Stimulated activated CD4-positive, alpha-beta T cell treated with anti-CD3 and anti-CD28 coated beads, Interleukin-2, amount 100 ng/mL, for 4 hours (primary cell): ENCODE data around the gene OR2D3.
"Not testable (repeated sequence)": the region's sequence is repeated elsewhere in the genome, so short reads cannot be mapped to it uniquely, and the experiment has no call there.

Experiments used
- DNase-seq: peaks from one replicate; pipeline ENCODE4 v3.0.0-alpha.2; 2020; ENCODE audit warnings: low read depth

OR2D3 gene, protein sequence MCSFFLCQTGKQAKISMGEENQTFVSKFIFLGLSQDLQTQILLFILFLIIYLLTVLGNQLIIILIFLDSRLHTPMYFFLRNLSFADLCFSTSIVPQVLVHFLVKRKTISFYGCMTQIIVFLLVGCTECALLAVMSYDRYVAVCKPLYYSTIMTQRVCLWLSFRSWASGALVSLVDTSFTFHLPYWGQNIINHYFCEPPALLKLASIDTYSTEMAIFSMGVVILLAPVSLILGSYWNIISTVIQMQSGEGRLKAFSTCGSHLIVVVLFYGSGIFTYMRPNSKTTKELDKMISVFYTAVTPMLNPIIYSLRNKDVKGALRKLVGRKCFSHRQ

DNA sequence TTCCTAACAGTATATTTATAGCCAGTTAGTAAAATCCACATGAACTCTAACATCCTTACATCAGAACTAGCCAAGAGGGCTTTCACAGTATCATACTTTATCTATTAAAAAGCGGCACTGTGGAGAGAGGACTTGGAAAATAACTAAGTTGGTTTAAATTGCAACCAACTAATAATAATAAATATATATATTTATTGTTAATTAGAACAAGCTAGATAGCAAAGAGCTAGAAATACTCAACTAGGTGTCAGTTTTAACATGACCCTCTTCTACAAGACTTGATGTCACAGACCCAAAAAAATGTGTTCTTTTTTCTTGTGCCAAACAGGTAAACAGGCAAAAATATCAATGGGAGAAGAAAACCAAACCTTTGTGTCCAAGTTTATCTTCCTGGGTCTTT lies at the start of gene OR2D3:
OR2D3 (plus strand) TSS at position 301 of the 400 bp plus-strand sequence; CDS start at position 301, 0 bp downstream.
- DNase-seq = no peak

DNA sequence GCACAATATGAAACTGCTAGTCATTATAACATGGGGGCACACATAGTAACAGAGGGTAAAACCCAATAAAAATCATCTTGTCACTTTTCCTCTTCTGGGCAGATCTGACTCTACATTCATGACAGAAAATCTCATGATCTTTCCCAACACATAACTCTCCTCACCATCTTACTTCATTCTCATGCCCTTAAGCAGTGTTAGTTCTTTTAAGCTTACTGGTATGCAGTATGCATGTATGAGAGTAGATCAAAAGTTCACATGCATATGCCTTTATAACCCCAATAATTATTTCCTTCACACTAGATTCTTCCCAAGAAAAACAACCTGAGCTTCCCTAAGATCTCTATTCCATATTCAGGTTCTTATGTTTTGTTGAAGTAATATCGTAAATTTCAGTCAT lies 49.5 kb upstream of the OR2D3 start:
- no peak for DNase-seq

DNA sequence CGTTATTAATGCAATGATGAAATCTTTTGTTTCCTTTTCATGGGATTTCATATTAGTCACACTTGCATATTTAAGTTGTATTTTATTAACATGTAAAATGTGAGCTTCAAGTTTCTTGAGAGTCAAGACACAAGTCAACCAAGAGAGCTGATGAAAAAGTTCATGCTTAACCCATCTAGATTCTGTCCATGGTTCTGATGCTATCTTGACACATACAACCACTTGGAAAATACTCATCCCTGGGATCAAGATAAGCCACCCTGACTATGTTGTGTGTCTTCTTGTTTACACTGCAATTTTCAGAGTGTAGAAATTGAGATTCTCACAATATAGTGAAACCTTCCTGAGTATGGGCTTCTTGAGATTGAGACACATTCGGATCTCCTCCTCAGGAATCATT lies 45.0 kb upstream of the OR2D3 start:
- no peak for DNase-seq

DNA sequence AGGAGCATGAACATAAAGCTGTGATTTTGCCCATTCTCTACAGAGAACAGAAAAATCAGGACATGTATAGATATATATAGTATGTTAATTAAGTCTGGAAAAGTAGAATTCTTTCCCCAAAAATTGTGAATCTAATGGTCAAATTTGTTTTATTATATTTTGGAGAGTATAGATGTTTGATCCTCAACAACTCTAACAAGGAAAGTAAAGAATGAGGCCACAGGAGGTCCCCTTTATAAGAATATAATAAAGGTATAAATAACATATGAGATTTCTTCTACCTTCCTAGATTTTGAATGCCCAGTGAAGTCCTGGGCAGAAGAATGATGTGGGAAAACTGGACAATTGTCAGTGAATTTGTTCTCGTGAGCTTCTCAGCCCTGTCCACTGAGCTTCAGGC lies 44.5 kb upstream of the OR2D3 start, which contains the start of gene OR10A4:
OR10A4 (plus strand) TSS at position 301 of the 400 bp plus-strand sequence; CDS start at position 324, 23 bp downstream.
- DNase-seq = no peak

DNA sequence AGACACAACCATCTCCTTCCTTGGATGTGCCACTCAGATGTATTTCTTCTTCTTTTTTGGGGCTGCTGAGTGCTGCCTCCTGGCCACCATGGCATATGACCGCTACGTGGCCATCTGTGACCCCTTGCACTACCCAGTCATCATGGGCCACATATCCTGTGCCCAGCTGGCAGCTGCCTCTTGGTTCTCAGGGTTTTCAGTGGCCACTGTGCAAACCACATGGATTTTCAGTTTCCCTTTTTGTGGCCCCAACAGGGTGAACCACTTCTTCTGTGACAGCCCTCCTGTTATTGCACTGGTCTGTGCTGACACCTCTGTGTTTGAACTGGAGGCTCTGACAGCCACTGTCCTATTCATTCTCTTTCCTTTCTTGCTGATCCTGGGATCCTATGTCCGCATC lies 43.9 kb upstream of the OR2D3 start:
- no peak for DNase-seq

DNA sequence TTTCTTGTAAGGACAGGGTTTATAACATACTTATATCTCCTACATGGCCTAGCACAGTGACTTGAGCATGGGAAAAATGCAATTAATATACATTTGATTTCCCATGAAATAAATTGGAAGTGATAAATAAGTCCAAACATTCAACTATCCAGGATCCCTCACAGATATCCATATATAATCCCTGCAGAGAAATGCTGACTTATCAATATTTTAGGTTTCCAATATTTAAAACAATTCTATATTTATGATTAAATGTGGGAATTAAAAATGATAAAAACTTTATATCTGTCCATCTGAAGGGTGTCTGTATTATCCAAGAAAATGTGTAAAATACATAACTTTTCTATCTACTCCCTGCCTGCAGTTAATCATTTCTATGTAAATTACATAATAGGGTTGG lies 38.1 kb upstream of the OR2D3 start:
- no peak for DNase-seq

DNA sequence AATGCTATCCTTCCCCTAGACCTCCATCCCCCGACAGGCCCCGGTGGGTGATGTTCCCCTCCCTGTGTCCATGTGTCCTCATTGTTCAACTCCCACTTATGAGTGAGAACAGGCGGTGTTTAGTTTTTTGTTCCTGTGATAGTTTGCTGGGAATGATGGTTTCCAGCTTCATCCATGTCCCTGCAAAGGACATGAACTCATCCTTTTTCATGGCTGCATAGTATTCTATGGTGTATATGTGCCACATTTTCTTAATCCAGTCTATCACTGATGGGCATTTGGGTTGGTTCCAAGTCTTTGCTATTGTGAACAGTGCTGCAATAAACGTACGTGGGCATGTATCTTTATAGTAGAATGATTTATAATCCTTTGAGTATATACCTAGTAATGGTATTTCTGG lies 33.1 kb upstream of the OR2D3 start:
- not testable (repeated sequence) for DNase-seq

DNA sequence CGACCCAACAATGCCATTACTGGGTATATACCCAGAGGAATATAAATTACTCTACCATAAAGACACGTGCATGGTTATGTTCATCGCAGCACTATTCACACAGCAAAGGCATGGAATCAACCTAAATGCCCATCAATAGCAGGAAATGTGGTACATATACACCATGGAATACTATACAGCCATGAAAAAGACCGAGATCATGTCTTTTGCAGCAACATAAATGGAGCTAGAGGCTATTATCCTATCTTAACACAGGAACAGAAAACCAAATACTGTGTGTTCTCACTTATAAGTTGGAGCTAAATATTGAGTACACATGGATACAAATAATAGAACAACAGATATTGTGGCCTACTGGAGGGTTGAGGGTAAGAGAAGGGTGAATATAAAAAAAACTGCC lies 32.0 kb upstream of the OR2D3 start:
- no peak for DNase-seq

DNA sequence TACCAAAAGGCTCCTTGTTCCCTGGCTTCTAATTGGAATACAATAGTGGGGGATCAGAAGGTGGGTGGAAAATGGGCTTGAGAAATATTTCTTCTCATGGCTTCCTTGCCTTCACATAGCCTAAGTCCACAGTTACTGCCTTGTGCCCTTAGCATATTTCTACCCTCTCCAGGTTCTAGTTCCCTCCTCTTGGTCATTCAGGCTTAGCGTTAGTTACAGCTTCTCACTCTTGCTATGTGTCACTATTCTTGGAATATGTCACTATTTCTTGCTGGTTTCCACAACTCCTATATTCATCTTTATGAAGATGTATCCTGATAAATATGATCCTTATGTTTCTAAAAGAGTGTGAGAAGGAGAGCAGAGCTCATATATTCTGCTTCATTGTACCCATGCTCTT lies 31.0 kb upstream of the OR2D3 start:
- DNase-seq = no peak

DNA sequence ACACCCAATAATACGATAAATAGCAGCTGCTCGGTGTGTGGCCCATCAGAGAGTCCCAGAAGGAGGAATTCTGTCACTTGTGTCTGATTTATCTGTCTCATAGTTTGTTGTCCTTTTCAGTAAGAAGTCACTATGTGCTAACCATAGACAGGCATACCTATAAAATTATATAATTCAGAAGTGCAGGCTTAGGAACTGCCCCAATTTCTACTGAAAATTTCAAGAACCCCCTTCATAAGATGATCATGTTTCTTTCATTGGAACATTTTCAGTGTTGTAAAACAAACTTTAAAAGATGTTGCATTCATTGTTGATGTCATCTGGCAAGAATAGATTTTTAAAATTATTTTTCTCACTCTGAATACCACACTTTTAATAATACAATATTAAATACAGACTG lies 28.4 kb upstream of the OR2D3 start, which contains the start of gene OR2D2:
OR2D2 (minus strand) TSS at position 101 of the 400 bp plus-strand sequence; CDS start at position 101, 0 bp downstream.
- no peak for DNase-seq

DNA sequence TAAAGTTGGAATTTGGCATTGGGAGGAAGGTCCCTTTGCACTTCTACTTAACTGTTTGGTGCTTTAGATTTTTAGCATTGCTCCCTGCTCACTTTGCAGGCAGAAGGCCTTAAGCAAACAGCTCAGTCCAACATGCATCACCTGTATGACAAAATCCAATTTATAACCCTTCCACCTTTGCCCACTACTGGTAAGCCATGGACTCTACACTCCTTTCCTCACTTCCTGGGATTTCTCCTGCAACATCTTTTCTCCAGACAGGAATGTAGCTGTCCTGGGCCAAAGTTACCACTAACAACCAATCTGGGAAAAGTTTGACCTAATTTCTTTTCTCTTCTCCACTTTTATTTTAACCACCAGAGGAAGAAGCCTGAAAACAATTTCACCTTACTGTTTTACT lies 26.7 kb upstream of the OR2D3 start:
- no peak for DNase-seq

DNA sequence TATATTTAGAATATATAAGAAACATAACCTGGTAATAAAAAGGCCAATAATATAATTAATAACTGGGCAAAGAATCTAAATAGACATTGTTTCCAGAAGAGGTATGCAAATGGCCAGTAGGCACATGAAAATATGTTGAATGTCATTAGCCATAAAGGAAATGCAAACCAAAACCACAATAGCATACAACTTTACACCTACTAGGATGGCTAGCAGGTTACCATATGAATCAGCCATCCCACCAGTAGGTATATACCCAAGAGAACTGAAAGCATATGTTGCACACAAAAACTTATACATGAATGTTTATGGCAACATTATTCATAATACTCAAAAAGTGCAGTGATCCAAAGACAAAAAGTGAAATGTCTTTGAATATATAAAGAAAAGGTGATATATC lies 25.8 kb upstream of the OR2D3 start:
- DNase-seq = no peak

DNA sequence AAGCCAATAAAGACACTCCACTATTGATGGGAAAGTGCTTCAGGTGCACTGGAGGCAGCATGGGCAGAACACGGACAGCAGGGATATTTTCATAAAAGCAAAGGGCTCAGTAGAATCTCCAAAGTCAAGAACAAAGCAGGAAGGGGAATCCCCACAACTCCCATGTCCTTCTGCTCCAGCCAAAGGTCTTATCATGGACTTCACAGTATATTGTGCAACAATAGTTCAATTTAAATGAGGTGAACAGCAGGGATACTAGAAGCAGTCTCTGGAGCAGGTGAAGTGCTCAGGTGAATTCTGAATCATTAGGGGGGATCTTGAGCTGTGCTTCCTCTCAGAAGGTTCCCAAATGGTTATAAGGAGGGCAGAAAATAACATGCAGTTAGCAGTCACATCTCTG lies 21.9 kb upstream of the OR2D3 start:
- no peak for DNase-seq

DNA sequence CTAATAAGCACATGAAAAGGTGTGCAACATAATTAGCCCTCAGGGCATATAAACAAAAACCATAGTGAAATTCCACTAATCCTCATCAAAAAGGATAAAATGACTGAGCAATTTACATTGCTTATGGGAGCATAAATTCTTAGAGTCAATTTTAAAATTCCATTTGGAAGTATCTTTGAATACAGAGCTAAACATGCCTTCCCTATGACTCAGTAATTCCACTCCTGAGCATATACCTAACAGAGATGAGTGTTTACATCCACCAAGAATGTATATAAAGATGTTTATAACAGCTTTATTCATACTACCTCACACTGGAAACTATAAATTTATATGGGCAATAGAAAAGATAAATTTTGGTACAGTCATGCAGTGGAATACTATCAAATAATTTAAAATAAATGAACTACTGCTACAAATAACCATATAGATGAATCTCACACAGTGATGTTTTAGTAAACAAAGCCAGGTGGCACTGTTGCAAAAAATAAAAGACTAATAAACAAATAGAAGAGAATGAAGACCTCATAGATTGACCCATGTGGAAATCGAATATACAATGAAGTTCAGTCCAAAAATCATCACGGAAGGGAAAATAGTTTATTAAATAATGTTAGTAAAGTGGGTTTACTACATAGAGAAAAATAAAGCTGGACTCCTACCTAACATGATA lies 20.3 kb upstream of the OR2D3 start:
- DNase-seq = no peak

DNA sequence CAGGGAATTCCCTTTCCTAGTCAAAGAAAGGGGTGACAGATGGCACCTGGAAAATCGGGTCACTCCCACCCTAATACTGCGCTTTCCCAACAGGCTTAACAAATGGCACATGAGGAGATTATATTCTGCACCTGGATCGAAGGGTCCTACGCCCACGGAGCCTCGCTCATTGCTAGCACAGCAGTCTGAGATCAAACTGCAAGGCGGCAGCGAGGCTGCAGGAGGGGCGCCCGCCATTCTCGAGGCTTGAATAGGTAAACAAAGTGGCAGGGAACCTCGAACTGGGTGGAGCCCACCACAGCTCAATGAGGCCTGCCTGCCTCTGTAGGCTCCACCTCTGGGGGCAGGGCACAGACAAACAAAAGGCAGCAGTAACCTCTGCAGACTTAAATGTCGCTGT lies 16.0 kb upstream of the OR2D3 start:
- DNase-seq = not testable (repeated sequence)

DNA sequence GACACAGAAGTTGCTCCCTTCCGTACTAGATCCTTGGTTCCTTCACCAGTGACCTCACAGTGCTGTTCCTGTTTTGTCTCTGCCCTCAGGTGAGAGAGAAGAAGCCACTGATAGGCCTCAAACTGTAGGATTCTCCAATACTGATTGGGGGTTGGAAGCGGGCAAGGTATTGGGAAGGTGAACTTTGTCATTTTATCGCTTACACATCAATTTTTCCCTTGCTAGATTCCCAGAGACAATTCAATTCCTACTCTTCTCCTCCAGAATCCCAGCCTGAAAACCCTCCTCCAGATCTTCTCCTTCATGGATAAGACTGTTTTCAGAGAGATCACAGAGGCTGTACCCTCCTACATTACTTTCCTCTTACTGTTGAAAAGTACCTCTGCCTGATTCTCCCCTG lies 9.4 kb upstream of the OR2D3 start:
- DNase-seq = no peak

DNA sequence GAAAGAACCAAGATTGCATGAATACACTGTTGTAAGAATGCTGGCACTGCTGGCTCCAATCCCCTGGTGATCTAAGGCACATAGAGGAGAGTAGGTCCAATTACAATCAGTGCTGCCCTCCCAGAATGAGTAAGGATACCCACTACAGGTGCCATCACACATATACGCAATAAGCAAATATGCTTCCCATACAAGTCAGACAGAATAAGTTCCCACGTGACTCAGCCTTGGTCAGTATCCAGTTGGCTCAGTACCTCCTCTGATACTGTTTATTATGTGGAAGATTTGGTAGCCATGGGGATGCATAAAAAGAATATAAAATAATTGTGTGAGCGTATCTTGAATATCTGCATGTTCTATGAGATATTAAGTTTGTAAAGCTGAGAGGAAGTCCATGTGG lies 8.9 kb upstream of the OR2D3 start:
- no peak for DNase-seq

DNA sequence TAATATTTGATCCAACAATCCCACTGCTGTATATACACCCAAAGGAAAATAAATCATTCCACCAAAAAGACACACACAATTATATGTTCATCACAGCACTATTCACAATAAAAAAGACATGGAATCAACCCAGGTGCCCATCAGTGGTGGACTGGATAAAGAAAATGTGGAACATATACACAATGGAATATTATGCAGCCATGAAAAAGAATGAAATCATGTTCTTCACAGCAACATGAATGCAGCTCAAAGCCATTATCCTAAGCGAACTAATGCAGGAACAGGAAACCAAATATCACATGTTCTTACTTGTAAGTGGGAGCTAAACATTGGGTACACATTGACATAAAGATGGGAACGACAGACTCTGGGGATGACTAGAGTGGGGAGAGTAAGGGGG lies 1.1 kb upstream of the OR2D3 start:
- no peak for DNase-seq

DNA sequence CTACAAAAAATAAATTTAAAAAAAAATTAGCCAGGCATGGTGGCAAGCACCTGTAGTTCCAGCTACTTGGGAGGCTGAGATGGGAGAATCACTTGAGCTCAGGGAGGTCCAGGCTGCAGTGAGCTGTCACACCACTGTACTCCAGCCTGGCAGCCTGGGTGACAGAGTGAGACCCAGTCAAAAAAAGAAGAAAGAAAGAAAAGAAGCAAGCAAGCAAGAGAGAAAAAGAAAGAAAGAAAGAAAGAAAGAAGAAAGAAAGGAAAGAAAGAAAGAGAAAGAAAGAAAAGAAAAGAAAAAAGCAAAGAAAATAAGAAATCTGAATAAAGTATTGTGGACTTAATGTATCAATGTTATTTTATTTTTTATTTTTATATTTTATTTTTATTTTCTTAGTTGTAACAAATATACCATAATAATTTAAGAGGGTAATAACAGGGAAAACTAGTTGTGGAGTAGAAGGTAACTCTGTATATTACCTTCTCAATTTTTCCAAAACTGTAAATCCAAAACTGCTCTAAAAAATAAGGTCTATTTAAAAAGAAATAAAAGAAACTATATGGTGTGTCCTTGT lies 4.3 kb downstream of the OR2D3 start:
- no peak for DNase-seq

DNA sequence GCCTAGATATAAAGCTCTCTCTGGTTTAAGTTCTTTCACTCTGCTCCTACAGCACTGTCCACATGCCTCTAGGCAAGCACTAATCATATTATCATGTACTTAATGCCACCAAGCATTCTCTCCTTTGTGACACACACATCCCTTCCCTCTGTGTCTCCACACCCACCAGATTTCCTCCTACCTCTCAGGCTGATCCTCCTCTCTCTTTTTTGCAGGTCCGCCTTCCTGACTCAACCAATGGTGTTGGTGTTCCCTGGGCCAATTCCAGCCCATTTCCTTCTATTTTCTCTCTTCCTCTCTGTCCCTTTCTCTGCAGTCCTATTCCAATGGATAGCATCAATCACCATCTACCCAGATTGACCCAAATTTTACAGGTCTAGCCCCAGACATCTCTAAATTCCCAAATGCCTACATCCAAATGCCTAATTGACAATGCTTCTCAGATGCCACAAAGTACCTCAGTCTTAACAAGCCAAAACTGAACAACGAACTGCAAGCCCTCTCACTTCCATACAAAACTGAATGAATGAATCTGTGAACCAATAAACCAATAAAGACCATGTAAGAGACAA lies 4.9 kb downstream of the OR2D3 start:
- no peak for DNase-seq

DNA sequence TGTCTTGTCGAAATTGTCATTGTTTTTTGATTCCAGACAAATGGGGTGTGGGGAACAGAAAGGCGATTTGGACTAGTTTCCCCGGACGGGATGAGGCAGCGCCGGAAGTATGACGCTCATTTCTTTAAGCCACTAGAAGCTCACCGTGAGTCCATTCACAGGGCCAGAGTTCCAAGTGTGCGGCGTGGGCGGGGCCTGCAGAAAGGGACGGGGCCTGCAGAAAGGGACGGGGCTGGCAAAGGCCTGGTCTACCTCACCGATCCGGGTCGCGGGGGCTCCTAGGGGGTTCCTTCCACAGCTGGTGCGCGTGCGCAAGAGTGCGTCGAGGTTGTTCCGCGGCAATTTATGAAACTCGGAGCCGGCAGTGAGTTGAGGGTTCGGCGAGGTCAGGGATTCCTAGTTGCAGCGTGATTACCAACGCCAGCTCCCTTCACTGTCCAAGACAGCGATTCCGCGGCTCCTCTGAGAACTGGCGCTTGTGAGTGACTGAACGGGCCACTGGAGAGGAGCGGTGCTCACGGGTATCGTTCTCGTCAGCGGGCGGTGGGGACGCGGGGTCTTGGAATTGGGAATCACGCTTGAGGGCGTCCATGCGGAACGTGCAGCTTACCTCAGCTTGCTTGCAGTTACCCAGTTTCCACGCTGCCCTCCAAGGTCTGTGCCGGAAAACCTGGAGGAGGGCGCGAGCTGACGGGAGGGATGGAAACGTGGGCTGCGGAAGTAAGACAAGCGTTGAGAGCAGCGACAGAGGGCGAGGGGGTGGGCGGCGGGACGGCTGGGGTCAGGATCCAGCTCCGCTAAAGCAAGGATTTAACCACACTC lies 5.6 kb downstream of the OR2D3 start, which contains the start of gene ZNF215:
ZNF215 (plus strand) TSS at position 219 of the 822 bp plus-strand sequence. CDS start 5,847 bp downstream, outside the sequence.
- no peak for DNase-seq
